ES-I3 (cell line): ENCODE measurements around the gene ZNF865.

Source experiments
- H3K36me3 ChIP-seq: 2 replicates; pipeline ENCODE4 v1.6.1; 2013; ENCODE audit warnings: mild to moderate bottlenecking, low read length, control low read depth, moderate library complexity; ENCODE audit not compliant: insufficient read depth
- H3K4me1 ChIP-seq: 2 replicates; pipeline ENCODE4 v1.6.1; 2013; ENCODE audit warnings: mild to moderate bottlenecking, control low read depth, low read length; ENCODE audit not compliant: insufficient read depth
- H3K9ac ChIP-seq: 2 replicates; pipeline ENCODE4 v1.6.1; 2013; ENCODE audit warnings: low read depth, mild to moderate bottlenecking, low read length, moderate library complexity
- H3K9me3 ChIP-seq: 2 replicates; pipeline ENCODE4 v1.6.1; 2013; ENCODE audit warnings: mild to moderate bottlenecking, low read length, moderate library complexity; ENCODE audit not compliant: control insufficient read depth, insufficient read depth

Gene ZNF865

DNA sequence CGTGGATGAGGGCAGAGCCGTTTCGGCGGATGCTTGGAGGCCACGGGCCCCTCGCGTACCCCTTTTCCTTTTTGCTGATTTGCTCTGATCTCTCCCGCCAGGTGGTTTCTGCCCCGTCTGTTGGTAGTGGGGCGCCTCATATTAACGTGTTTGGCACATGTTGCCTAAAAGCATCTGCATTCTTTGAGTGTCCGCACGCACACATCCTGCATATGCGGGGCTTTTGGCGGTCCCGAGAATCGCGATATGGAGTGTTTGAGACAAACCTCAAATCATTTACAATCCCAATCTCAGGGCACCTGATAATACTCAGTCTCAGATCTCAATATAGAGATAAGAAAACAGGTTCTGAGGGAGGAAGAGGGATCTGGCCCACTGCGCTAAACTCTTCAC, 50.2 kb downstream of the ZNF865 start:
- no peaks in the 10 kb centered on the region for H3K9me3 ChIP-seq
- H3K4me1 ChIP-seq = peaks cover 18% of the 10 kb centered on the region
- H3K36me3 ChIP-seq = no peaks in the 10 kb centered on the region
- H3K9ac ChIP-seq = peak overlapping the region; percentile 84

DNA sequence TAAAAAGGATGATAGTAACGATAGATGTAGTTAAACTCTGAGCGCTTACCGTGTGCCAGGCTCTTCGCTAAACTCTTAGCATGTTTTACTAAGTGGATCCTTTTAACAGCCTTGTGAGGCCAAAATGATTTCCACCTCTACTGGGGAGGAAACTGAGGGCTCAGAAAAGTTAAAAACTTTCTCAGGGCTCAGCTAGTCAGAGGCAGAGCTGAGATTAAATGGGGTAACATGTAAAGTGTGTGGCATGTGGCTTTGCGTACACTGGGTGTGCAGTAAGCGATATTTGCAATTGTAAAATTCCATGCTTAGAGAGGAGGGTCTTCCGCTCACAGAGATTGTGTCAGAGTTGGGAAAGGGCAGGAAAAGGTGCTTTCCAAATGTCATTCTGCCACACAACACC, 51.1 kb downstream of the ZNF865 start:
- Histone ChIP-seq H3K9ac (peak overlapping the region; percentile 84), H3K9me3 (no peaks in the 10 kb centered on the region), H3K36me3 (peaks cover 2% of the 10 kb centered on the region; the same call in 1 of the 2 replicates), H3K4me1 (peaks cover 18% of the 10 kb centered on the region)

DNA sequence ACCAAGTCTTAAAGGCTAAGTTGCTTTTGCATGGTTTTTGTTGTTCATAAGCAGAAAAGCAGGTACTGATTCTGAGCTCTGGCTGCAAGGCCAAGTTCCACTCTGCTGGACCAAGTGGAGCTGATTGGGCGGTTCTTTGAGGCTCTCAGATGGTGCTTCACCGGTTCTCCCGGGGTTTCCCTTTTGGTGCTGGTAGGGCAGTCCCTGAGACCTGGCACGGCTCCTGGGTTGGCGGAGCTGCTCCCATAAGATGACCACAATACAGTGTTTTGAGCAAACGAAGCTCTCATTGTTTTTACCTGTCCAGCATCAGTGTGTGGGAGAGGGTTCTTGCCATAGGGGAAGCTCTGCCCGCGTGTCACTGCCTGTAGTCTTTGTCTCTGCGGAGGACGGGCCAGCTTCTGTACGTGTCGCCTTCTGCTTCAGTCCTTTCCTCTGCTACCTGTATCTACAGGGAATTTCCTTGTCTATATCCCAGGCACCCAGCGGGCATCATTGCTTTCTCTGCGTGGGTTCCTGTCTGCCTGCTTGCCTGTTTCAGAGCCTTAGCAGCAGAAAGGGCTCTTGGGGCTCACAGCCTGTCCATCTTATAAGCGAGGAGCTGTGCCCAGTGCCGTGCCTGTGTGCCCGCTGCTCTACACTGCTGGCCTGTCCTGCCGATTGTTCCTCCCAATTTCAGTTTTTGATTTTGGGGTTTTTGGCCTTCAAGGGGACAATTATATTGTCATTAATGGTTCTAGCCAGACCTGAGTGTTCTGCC, 51.7 kb downstream of the ZNF865 start:
- peak overlapping the region; percentile 84 for H3K9ac ChIP-seq
- no peaks in the 10 kb centered on the region for H3K9me3 ChIP-seq
- H3K4me1 ChIP-seq = peaks cover 18% of the 10 kb centered on the region
- peaks cover 4% of the 10 kb centered on the region; the same call in 1 of the 2 replicates for H3K36me3 ChIP-seq

DNA sequence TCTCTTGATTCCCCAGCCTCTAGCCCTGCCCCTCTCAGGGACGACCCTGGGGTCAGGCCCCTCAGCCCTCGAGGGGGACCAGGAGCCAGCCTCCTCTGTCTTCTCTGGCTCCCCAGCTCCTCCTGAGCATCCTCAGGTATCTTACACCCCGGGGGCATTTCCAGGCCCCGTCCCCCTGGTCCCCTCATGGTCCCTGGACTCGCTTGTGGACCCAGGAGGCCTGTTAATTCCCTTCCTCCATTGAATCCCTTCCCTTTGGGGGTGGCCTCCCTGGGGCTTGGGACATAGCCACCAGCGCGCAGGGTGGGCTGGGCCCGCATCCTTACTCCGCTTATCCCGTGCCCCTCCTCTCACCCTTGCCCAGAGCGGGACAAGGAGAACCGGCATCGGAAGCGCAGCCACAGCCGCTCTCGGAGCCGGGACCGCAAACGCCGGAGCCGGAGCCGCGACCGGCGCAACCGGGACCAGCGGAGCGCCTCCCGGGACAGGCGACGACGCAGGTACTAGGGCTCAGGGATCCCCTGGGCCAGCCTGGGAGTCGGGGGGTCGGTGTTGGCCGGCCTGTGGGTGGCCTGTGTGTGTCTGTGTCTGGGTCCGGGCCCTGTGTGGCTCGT, 53.5 kb downstream of the ZNF865 start:
- Histone ChIP-seq H3K36me3 (peaks cover 19% of the 10 kb centered on the region), H3K4me1 (peaks cover 18% of the 10 kb centered on the region), H3K9me3 (no peaks in the 10 kb centered on the region), H3K9ac (no peak overlapping the region)

DNA sequence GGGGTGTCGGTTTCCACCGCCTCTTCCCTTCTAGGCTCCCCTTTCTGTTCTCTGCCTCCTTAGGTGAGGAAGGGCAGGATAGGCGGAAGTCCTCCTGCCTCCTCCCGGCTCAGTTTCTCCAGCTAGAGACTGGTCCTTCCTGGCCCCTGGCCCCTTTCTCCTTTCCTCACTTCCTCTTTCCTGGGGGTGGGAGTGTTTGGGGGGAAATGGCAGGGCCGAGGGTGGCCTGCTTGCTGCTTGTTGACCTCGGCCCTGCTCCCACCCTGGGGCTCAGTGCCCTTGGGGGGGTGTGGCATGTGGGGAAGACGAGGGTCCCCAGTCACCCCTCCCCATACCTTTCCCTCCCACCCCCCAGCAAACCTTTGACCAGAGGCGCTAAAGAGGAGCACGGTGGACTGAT, 54.4 kb downstream of the ZNF865 start:
- Histone ChIP-seq H3K4me1 (peaks cover 18% of the 10 kb centered on the region), H3K9ac (peak overlapping the region; percentile 6; the same call in 1 of the 2 replicates), H3K9me3 (no peaks in the 10 kb centered on the region), H3K36me3 (peaks cover 23% of the 10 kb centered on the region)

DNA sequence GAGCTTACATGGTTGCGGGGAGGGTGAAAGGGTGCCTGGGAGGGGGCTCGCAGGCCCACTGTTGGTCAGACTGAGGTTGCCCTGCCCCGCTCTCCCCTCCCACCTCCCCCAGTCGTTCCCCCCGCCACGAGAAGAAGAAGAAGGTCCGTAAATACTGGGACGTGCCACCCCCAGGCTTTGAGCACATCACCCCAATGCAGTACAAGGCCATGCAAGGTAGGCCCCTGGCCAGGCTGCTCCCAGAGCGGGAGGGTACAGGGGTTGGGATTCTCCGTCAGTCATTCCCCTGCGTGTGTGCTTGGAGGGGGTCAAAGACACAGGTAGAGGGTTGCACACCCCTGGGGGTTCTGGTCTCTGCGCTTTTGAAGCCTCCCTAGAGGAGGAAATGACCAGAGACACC, 55.0 kb downstream of the ZNF865 start:
- H3K4me1 ChIP-seq = peaks cover 18% of the 10 kb centered on the region
- no peak overlapping the region for H3K9ac ChIP-seq

DNA sequence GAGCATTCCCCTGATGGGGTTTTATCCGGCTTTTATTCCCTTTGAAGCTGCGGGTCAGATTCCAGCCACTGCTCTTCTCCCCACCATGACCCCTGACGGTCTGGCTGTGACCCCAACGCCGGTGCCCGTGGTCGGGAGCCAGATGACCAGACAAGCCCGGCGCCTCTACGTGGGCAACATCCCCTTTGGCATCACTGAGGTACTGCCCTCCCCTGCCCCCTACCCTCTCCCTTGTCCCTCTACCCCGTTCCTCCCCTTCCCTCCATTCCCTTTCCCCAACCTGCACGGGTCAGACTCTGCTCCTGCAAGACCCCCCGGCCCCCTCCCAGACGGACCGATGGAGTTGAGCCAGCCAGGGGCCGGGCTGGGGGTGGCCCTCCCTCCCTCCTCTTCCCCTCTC, 55.5 kb downstream of the ZNF865 start:
- no peak overlapping the region for H3K9ac ChIP-seq
- peaks cover 23% of the 10 kb centered on the region for H3K36me3 ChIP-seq
- no peaks in the 10 kb centered on the region for H3K9me3 ChIP-seq
- H3K4me1 ChIP-seq = peaks cover 18% of the 10 kb centered on the region

More for the DNA sequence above, 55.0 kb downstream of the ZNF865 start:
- Histone ChIP-seq H3K9me3 (no peaks in the 10 kb centered on the region), H3K36me3 (peaks cover 23% of the 10 kb centered on the region)

DNA sequence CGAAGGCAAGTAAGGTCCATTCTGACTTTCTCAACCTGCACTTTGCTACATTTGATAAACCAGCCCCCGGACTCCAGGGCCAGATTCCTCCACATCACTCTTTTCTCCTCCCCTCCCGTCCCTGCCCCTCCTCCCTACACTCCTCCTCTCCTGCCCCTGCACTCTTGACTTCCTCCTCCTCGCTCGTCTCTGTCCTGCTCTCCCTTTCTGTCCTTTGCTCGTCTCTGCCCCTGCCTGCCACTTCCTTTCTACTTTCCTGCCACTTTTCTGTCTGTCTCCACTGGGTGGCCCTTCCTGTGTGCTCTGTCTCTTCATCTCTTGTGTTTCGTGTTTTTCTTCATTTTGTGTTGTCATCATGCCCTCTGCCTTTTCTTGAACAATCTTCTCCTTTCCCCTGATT, 56.4 kb downstream of the ZNF865 start:
- peaks cover 30% of the 10 kb centered on the region for H3K36me3 ChIP-seq
- peaks cover 13% of the 10 kb centered on the region for H3K4me1 ChIP-seq
- H3K9ac ChIP-seq = no peak overlapping the region
- H3K9me3 ChIP-seq = no peaks in the 10 kb centered on the region

DNA sequence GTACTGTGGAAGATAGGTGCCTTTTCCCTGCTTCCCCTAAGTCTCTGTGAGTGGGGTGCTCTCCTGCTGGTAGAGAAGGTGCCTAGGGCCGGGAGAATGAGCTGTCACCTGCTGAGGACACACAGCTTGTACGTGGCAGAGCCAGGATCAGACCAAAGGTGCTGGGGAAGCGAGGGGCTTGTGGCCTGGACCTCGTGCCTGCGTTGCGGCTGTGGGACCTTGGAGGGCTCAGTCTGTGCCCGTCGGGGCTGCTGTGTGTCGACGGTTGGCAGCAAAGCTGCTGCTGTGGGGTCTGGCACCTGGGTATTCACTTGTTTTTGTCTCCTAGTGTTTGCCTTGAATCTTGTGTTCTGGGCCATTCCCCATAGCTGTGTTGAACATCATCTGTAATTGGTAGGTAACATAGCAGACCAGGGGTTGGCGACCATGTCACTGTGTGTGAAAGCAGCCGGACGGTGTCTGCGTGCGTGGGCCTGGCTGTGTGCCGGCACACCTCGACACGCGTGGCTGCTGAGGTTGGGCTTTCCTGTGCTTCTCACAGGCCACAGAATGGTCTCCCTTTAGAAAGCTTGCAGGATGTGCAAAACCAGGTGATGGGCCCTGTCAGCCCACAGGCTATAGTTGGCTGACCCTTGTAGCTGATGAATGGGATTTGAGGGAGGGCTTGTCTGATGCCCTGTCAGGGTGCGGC, 58.5 kb downstream of the ZNF865 start:
- no peaks in the 10 kb centered on the region for H3K9me3 ChIP-seq
- no peak overlapping the region for H3K9ac ChIP-seq
- peaks cover 33% of the 10 kb centered on the region for H3K36me3 ChIP-seq
- no peaks in the 10 kb centered on the region for H3K4me1 ChIP-seq

DNA sequence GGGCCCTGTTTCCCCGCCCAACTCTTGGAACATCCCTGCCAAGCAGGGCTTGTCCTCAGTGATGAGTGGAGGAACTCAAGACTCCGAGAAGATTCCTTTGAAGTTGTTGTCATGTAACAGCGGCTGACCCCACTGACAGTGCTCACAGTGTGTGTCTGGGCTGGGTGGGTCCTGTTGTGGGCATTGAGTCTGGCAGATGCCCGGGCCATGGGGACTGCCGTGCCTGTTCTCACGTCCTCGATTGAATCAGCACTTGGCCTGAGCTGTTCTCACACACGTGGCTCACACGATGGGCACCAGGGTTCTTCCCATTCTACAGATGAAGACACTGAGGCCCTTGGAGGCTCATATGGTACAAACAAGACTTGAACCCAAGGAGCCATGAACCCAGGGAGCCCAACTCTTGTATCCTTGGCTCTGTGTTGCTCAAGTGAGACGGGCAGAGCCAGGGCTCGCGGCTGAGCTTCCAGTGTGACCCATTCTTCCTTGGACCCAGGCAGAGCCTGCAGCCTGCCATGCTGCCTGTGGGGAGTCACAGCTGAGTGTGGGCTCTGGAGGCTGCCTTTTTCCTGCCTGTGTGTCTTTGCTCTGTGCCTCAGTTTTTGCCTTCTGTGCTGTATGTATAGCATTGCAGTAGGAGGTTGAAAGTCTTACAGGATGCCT, 61.0 kb downstream of the ZNF865 start:
- Histone ChIP-seq H3K9ac (no peak overlapping the region), H3K4me1 (no peaks in the 10 kb centered on the region), H3K36me3 (peaks cover 34% of the 10 kb centered on the region), H3K9me3 (no peaks in the 10 kb centered on the region)
